ENCODE data around the gene KPNB1.

The KPNB1 gene

GRCh38 chr17:47702391-47702995 is 52.8 kb downstream of the KPNB1 start:
- TF ChIP-seq, protein P1, sequence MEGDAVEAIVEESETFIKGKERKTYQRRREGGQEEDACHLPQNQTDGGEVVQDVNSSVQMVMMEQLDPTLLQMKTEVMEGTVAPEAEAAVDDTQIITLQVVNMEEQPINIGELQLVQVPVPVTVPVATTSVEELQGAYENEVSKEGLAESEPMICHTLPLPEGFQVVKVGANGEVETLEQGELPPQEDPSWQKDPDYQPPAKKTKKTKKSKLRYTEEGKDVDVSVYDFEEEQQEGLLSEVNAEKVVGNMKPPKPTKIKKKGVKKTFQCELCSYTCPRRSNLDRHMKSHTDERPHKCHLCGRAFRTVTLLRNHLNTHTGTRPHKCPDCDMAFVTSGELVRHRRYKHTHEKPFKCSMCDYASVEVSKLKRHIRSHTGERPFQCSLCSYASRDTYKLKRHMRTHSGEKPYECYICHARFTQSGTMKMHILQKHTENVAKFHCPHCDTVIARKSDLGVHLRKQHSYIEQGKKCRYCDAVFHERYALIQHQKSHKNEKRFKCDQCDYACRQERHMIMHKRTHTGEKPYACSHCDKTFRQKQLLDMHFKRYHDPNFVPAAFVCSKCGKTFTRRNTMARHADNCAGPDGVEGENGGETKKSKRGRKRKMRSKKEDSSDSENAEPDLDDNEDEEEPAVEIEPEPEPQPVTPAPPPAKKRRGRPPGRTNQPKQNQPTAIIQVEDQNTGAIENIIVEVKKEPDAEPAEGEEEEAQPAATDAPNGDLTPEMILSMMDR (IDR thresholded peaks at IDR 0.05; ENCODE audit: borderline replicate concordance, insufficient read depth, low read depth, low read length), result no peak
- no peak overlapping the region for H3K4me3 ChIP-seq (ENCODE audit: low read depth, low read length)

DNA sequence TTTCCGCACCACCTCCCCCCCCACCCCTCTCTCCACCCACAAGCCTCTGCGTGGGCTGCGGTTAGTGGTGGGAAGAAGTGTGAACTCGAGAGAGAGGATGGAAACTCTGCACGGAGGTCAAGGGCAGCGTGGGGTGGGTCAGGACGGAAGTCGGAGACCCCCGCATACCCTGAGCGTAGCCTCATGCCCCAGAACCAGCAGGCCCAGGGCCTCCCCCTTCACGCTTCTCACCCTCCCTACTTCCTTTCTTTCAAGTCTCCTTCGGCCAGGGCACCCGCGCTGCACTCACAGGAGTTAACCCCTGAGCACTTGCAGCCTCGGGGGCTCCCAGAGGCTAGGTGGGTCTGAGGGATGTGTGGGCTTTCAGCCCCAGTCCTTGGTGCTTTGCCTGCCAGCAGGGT is 53.5 kb downstream of the KPNB1 start:
- no peak overlapping the region for H3K4me3 ChIP-seq (ENCODE audit: low read depth, low read length)
- TF ChIP-seq, protein P1 (IDR thresholded peaks at IDR 0.05; ENCODE audit: borderline replicate concordance, insufficient read depth, low read depth, low read length), result no peak

GRCh38 chr17:47703671-47704070 is 54.0 kb downstream of the KPNB1 start:
- TF ChIP-seq, protein P1 (IDR thresholded peaks at IDR 0.05; ENCODE audit: borderline replicate concordance, insufficient read depth, low read depth, low read length), result no peak
- no peak overlapping the region for H3K4me3 ChIP-seq (ENCODE audit: low read depth, low read length)

DNA sequence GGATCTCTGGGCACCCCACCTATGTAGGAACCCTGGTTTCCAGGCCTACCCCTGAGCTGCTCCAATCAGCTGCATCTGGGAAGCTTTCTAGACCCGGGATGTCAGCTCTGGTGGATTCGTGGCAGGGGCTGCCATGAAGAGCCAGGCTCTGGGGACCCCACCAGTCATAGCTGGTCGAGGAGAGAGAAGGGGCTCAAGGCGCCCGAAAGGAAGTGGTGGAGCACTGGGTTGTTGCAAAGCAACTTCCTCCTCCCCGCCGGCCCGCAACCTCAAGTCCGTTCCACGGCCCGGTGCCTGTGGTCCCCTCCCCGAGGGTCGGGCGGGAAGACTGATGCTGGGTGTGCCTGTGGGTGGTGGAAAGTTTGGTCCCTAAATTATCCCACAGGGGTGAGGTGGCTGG is 54.4 kb downstream of the KPNB1 start:
- TF ChIP-seq, protein P1 (IDR thresholded peaks at IDR 0.05; ENCODE audit: borderline replicate concordance, insufficient read depth, low read depth, low read length), result no peak
- no peak overlapping the region for H3K4me3 ChIP-seq (ENCODE audit: low read depth, low read length)

GRCh38 chr17:47704736-47705135 is 55.0 kb downstream of the KPNB1 start:
- TF ChIP-seq, protein P1 (IDR thresholded peaks at IDR 0.05; ENCODE audit: borderline replicate concordance, insufficient read depth, low read depth, low read length), result no peak
- H3K4me3 ChIP-seq (ENCODE audit: low read depth, low read length), result no peak overlapping the region

- no peak overlapping the region for H3K4me3 ChIP-seq (ENCODE audit: low read depth, low read length)
- TF ChIP-seq, protein P1 (IDR thresholded peaks at IDR 0.05; ENCODE audit: borderline replicate concordance, insufficient read depth, low read depth, low read length), result no peak
These were observed 56.1 kb downstream of the KPNB1 start for GRCh38 chr17:47705536-47706530.
